Central memory CD8-positive, alpha-beta T cell (primary cell): Measurements from ENCODE around the gene FOXI1.

Source experiments
- ATAC-seq: fragments of 150-1000 bp; cut with Tn5 transposase; replicated peaks from 2 replicates; pipeline ENCODE4 v1.10.0; 2022; ENCODE audit warnings: mild to moderate bottlenecking, moderate FRiP score, moderate number of reproducible peaks; ENCODE audit not compliant: poor library complexity, severe bottlenecking; ENCODE audit errors: extremely low read depth
- DNase-seq, 2 donors: peaks; one replicate each; pipeline ENCODE4 v3.0.0; 2021; ENCODE audit warnings: low spot score in 2 of 2
- H3K27ac Mint-ChIP-seq: one replicate; pipeline ENCODE4 v1.8.0; 2022; ENCODE audit warnings: low read depth, mild to moderate bottlenecking, moderate library complexity, mixed read lengths
- H3K27me3 Mint-ChIP-seq: one replicate; pipeline ENCODE4 v1.8.0; 2022; ENCODE audit warnings: mixed read lengths
- H3K36me3 Mint-ChIP-seq: one replicate; pipeline ENCODE4 v1.8.0; 2022; ENCODE audit warnings: mild to moderate bottlenecking, moderate library complexity, mixed read lengths; ENCODE audit not compliant: insufficient read depth
- H3K4me1 Mint-ChIP-seq: one replicate; pipeline ENCODE4 v1.8.0; 2022; ENCODE audit warnings: mixed read lengths
- H3K4me3 Mint-ChIP-seq: one replicate; pipeline ENCODE4 v1.8.0; 2022; ENCODE audit warnings: mild to moderate bottlenecking, moderate library complexity, mixed read lengths
- H3K9me3 Mint-ChIP-seq: one replicate; pipeline ENCODE4 v1.8.0; 2022; ENCODE audit warnings: mixed read lengths

The FOXI1 gene

GRCh38 chr5:170114271-170114670 is 8.6 kb downstream of the FOXI1 start:
- ATAC-seq (no peak), DNase-seq (no peak)
- Mint-ChIP-seq H3K27me3 (peaks cover 29% of the 10 kb centered on the region), H3K27ac (no peak overlapping the region), H3K9me3 (no peaks in the 10 kb centered on the region), H3K36me3 (no peaks in the 10 kb centered on the region), H3K4me1 (no peaks in the 10 kb centered on the region), H3K4me3 (no peak overlapping the region)

DNA sequence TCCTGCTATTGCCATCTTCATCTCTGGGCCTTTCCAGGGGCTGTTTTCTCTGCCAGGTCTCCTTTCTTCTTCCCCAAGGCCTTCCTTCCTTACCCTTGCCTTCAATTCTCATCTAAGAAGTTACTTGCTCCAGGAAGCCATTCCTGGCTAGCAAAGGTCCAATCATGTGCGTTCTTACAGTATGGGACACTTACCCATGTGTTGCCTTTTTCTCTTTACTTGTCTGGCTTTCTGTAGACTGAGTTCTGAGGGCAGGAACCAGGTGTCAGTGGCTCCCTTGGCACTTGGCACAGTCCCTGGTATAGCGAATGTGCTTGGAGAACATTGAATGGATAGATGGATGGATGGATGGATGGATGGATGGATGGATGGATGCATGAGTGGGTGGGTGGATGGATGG is 10.2 kb downstream of the FOXI1 start:
- Mint-ChIP-seq H3K9me3 (no peaks in the 10 kb centered on the region), H3K4me1 (no peaks in the 10 kb centered on the region), H3K36me3 (no peaks in the 10 kb centered on the region), H3K4me3 (no peak overlapping the region), H3K27me3 (peaks cover 45% of the 10 kb centered on the region), H3K27ac (no peak overlapping the region)
- DNase-seq (no peak), ATAC-seq (no peak)

- no peak for ATAC-seq
- H3K4me1 Mint-ChIP-seq: no peaks in the 10 kb centered on the region
- H3K4me3 Mint-ChIP-seq: no peak overlapping the region
- no peak for DNase-seq
- H3K27me3 Mint-ChIP-seq: peaks cover 59% of the 10 kb centered on the region
- H3K36me3 Mint-ChIP-seq: no peaks in the 10 kb centered on the region
- no peaks in the 10 kb centered on the region for H3K9me3 Mint-ChIP-seq
- no peak overlapping the region for H3K27ac Mint-ChIP-seq
Measured at GRCh38 chr5:170117736-170118135, 12.0 kb downstream of the FOXI1 start.

GRCh38 chr5:170120576-170120975 is 14.9 kb downstream of the FOXI1 start:
- Mint-ChIP-seq H3K4me3 (no peak overlapping the region), H3K36me3 (no peaks in the 10 kb centered on the region), H3K27ac (no peak overlapping the region), H3K4me1 (no peaks in the 10 kb centered on the region), H3K9me3 (no peaks in the 10 kb centered on the region), H3K27me3 (peaks cover 60% of the 10 kb centered on the region)
- DNase-seq (no peak), ATAC-seq (no peak)

DNA sequence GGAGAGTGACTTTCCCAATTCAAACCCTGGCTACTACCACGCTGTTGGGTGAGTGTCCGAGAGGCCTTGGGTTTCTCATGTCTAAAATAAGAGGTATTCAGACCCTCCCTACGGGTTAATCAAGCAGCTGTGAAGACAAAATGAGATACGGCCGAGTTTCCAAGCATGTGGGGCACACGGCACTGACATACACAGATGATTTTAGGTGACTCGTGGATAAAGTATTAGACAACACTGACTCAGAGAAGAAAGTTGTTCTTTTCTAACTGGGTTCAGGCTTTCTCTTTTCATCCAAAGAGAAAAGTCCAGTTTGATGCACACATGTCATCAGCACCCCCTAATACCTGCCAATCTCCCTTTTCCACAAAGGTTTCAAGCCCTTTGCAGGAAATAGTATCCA is 15.6 kb downstream of the FOXI1 start:
- no peak for DNase-seq
- peaks cover 68% of the 10 kb centered on the region for H3K27me3 Mint-ChIP-seq
- no peak overlapping the region for H3K4me3 Mint-ChIP-seq
- H3K9me3 Mint-ChIP-seq: no peaks in the 10 kb centered on the region
- no peaks in the 10 kb centered on the region for H3K36me3 Mint-ChIP-seq
- H3K4me1 Mint-ChIP-seq: no peaks in the 10 kb centered on the region
- no peak overlapping the region for H3K27ac Mint-ChIP-seq
- ATAC-seq: no peak

- ATAC-seq (no peak), DNase-seq (no peak)
- H3K27me3 Mint-ChIP-seq: peaks cover 58% of the 10 kb centered on the region
- no peak overlapping the region for H3K4me3 Mint-ChIP-seq
- no peak overlapping the region for H3K27ac Mint-ChIP-seq
- no peaks in the 10 kb centered on the region for H3K4me1 Mint-ChIP-seq
- no peaks in the 10 kb centered on the region for H3K36me3 Mint-ChIP-seq
- no peaks in the 10 kb centered on the region for H3K9me3 Mint-ChIP-seq
Measured at GRCh38 chr5:170126061-170126460, 20.4 kb downstream of the FOXI1 start.

DNA sequence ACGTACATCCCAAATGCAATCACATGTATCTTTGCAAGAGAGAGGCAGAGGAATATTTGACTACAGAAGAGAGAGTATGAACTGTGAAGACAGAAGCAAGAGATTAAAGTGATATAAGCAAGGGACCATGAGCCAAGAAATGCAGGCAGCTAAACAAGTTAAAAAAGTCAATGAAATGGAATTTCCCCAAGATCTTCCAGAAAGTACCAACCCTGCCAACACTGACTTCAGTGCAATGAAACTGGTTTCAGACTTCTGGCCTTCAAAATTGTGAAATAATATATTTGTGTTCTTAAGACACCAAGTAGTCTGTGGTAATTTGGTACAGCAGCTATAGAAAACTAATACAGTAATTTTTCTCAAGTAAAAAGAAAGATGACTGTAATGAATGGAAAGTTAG is 20.9 kb downstream of the FOXI1 start:
- no peaks in the 10 kb centered on the region for H3K9me3 Mint-ChIP-seq
- H3K27ac Mint-ChIP-seq: no peak overlapping the region
- ATAC-seq (no peak), DNase-seq (no peak)
- peaks cover 52% of the 10 kb centered on the region for H3K27me3 Mint-ChIP-seq
- H3K36me3 Mint-ChIP-seq: no peaks in the 10 kb centered on the region
- H3K4me1 Mint-ChIP-seq: no peaks in the 10 kb centered on the region
- no peak overlapping the region for H3K4me3 Mint-ChIP-seq

- H3K9me3 Mint-ChIP-seq: no peaks in the 10 kb centered on the region
- H3K36me3 Mint-ChIP-seq: no peaks in the 10 kb centered on the region
- ATAC-seq: no peak
- H3K4me1 Mint-ChIP-seq: no peaks in the 10 kb centered on the region
- H3K27me3 Mint-ChIP-seq: peaks cover 69% of the 10 kb centered on the region
- H3K27ac Mint-ChIP-seq: no peak overlapping the region
- no peak overlapping the region for H3K4me3 Mint-ChIP-seq
- DNase-seq: no peak
Measured at GRCh38 chr5:170131235-170131634, 25.5 kb downstream of the FOXI1 start.

- Mint-ChIP-seq H3K4me1 (no peaks in the 10 kb centered on the region), H3K27ac (no peak overlapping the region), H3K36me3 (no peaks in the 10 kb centered on the region), H3K9me3 (no peaks in the 10 kb centered on the region), H3K27me3 (peaks cover 62% of the 10 kb centered on the region), H3K4me3 (no peak overlapping the region)
- ATAC-seq: no peak
- DNase-seq: no peak
Measured at GRCh38 chr5:170132269-170132975, 26.7 kb downstream of the FOXI1 start.

GRCh38 chr5:170132976-170133448 is 27.3 kb downstream of the FOXI1 start:
- Mint-ChIP-seq H3K27ac (no peak overlapping the region), H3K36me3 (no peaks in the 10 kb centered on the region), H3K27me3 (peaks cover 59% of the 10 kb centered on the region), H3K4me1 (no peaks in the 10 kb centered on the region), H3K4me3 (no peak overlapping the region), H3K9me3 (no peaks in the 10 kb centered on the region)
- ATAC-seq: no peak
- DNase-seq: no peak

DNA sequence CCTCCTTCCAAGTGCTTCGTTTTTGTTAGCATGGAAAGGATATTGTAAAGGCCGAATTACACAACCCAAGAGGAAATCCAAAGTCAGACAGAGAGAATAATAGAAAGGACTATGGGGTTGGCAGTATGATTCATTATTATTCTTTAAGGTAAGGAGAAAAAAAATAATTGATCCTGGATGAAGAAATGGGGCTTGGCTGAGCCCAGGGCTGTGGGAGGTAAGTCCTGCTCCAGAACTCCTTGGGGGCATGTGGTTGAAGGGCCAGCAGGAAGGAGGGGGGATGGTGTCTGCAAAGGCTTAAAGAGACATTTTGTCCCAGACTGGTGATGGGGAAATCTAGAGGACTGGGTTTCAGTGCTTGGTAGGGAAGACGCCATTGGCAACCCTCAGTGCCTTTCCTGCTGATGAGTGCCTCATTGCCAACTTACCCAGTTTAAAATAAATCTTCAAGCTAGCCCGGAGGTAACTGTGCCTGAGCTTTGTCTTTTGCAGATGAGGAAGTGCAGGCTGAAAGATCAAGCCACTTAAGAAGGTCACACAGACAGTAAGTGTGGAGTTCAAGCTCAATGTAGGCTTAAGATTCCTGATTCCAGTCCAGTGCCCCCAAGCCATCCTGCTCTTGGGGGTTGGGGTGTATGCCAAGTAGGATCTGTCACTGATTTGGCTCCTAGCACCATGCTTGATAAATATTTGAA is 30.2 kb downstream of the FOXI1 start:
- ATAC-seq: no peak

GRCh38 chr5:170136506-170136905 is 30.8 kb downstream of the FOXI1 start:
- H3K36me3 Mint-ChIP-seq: no peaks in the 10 kb centered on the region
- H3K9me3 Mint-ChIP-seq: no peaks in the 10 kb centered on the region

More for the DNA sequence above, 30.2 kb downstream of the FOXI1 start:
- Mint-ChIP-seq H3K36me3 (no peaks in the 10 kb centered on the region), H3K27me3 (peaks cover 47% of the 10 kb centered on the region), H3K9me3 (no peaks in the 10 kb centered on the region), H3K4me3 (no peak overlapping the region), H3K4me1 (no peaks in the 10 kb centered on the region), H3K27ac (no peak overlapping the region)
- no peak for DNase-seq

GRCh38 chr5:170137694-170138214 is 32.1 kb downstream of the FOXI1 start:
- H3K27me3 Mint-ChIP-seq: peaks cover 37% of the 10 kb centered on the region
- ATAC-seq (no peak), DNase-seq (no peak)
- no peaks in the 10 kb centered on the region for H3K9me3 Mint-ChIP-seq
- H3K27ac Mint-ChIP-seq: no peak overlapping the region
- no peaks in the 10 kb centered on the region for H3K4me1 Mint-ChIP-seq
- H3K36me3 Mint-ChIP-seq: no peaks in the 10 kb centered on the region
- H3K4me3 Mint-ChIP-seq: no peak overlapping the region

More at GRCh38 chr5:170136506-170136905, 30.8 kb downstream of the FOXI1 start:
- no peak overlapping the region for H3K4me3 Mint-ChIP-seq
- no peak for DNase-seq
- H3K27me3 Mint-ChIP-seq: peaks cover 46% of the 10 kb centered on the region
- no peak overlapping the region for H3K27ac Mint-ChIP-seq
- ATAC-seq: no peak
- H3K4me1 Mint-ChIP-seq: no peaks in the 10 kb centered on the region
